Esophagus muscularis mucosa (tissue), 4 donors: ENCODE measurements around the gene DNMBP. TPM values are rescaled to one million over a fixed set of nuclear protein-coding genes. Genes with fewer than 3 reads are reported as not detected.
A peak's percentile ranks its signal among the peaks of the same experiment; 100 is the strongest.
"Not testable (repeated sequence)": the region's sequence is repeated elsewhere in the genome, so short reads cannot be mapped to it uniquely, and the experiment has no call there.

ENCODE experiments used
- DNase-seq: peaks from one replicate; pipeline ENCODE4 v3.0.0-alpha.2; 2017; ENCODE audit errors: extremely low spot score
- H3K27ac ChIP-seq, 4 donors: fragments of 200-600 bp; sonication (generic); replicated peaks in 1 of 4; 1 replicate in 3 of 4; 2 replicates in 1 of 4; pipeline ENCODE4 v1.5.1; 2016 to 2019; ENCODE audit warnings: mild to moderate bottlenecking in 1 of 4
- H3K27me3 ChIP-seq, 4 donors: fragments of 200-600 bp; sonication (generic); one replicate each; pipeline versions ENCODE4 v1.5.1 to v1.6.0; 2016 to 2019
- H3K36me3 ChIP-seq, 4 donors: fragments of 200-600 bp; sonication (generic); one replicate each; pipeline ENCODE4 v1.5.1; 2016 to 2019
- H3K4me1 ChIP-seq, 4 donors: fragments of 200-600 bp; sonication (generic); one replicate each; pipeline ENCODE4 v1.5.1; 2016 to 2019
- H3K4me3 ChIP-seq, 4 donors: fragments of 200-600 bp; sonication (generic); 1 replicate in 2 of 4; 2 replicates in 2 of 4; pipeline ENCODE4 v1.5.1; 2016 to 2019; ENCODE audit warnings: mild to moderate bottlenecking in 4 of 4, moderate library complexity in 1 of 4
- H3K9me3 ChIP-seq, 4 donors: fragments of 200-600 bp; sonication (generic); 1 replicate in 3 of 4; 2 replicates in 1 of 4; pipeline ENCODE4 v1.5.1; 2016 to 2019
- EP300 ChIP-seq: sonication (generic); formaldehyde crosslinking; IDR thresholded peaks from one replicate; pipeline ENCODE4 v1.6.1; 2017; ENCODE audit warnings: antibody characterized with exemption
- POLR2A ChIP-seq: fragments of 450-650 bp; IDR thresholded peaks from one replicate; pipeline ENCODE4 v1.6.1; 2017; ENCODE audit warnings: antibody characterized with exemption, moderate library complexity, mild to moderate bottlenecking, low read depth
- POLR2AphosphoS5 ChIP-seq, 2 donors: sonication (generic); formaldehyde crosslinking; IDR thresholded peaks; one replicate each; pipeline ENCODE4 v1.6.1; 2017; ENCODE audit warnings: antibody characterized with exemption in 2 of 2
- WGBS: methylation state at CpG from one replicate; pipeline ENCODE4 v1.1.5; 2018; 5-methylcytosine and 5-hydroxymethylcytosine counted together
- intact Hi-C: fragments of 100-400 bp; cut with DNase I; formaldehyde crosslinking; loops from one replicate; pipeline ENCODE4 v1.15.1; 2023
- total RNA-seq, 4 donors: library from RNA; depleted of rRNA; stranded (reverse); fragments of >200 nt; gene quantifications; one replicate each; pipeline versions ENCODE4 v1.1.0 to v1.2.1, GENCODE V29; 2016
- TF ChIP-seq, protein P1 (sequence below), 3 experiments: fragments of 200-600 bp in 2 of 3; fragments of 450-650 bp in 1 of 3; sonication (generic) in 2 of 3; IDR thresholded peaks; one replicate each; pipeline ENCODE4 v1.5.1; 2017 to 2019; ENCODE audit warnings: antibody characterized with exemption in 3 of 3, mild to moderate bottlenecking in 2 of 3, moderate library complexity in 1 of 3

Gene DNMBP
- total RNA-seq, 4 donors from 2014 or later = 14.5 to 21.6 (median 17.4) TPM

DNA sequence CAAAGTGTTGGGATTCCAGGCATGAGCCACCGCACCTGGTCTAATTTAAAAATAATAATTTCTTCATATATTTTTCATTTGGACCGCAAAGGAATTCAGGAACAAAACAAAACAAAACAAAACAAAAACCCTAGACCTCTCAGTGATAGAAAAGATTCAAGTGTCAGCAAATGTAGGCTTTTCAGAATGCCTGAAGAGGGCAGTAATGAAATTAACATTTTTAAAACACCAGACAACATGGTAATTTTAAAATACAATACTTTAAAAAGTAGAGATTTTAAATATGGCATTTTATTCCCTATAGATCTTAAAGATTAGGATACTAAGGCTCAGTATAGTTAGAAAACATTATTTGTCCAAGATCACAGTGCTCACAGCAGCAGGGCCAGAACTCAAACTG is 36.6 kb downstream of the DNMBP start:
- 83% methylated on average over 2 of the region's 2 CpGs for WGBS
- Histone ChIP-seq H3K4me1 (peaks cover 25 to 39% (median 37%) of the 10 kb centered on the region in 4 donors), H3K9me3 (no peaks in the 10 kb centered on the region), H3K36me3 (peaks cover 7 to 37% (median 29%) of the 10 kb centered on the region in 4 donors), H3K27me3 (no peaks in the 10 kb centered on the region), H3K4me3 (no peak overlapping the region), H3K27ac (no peak overlapping the region)
- TF ChIP-seq, protein P1, sequence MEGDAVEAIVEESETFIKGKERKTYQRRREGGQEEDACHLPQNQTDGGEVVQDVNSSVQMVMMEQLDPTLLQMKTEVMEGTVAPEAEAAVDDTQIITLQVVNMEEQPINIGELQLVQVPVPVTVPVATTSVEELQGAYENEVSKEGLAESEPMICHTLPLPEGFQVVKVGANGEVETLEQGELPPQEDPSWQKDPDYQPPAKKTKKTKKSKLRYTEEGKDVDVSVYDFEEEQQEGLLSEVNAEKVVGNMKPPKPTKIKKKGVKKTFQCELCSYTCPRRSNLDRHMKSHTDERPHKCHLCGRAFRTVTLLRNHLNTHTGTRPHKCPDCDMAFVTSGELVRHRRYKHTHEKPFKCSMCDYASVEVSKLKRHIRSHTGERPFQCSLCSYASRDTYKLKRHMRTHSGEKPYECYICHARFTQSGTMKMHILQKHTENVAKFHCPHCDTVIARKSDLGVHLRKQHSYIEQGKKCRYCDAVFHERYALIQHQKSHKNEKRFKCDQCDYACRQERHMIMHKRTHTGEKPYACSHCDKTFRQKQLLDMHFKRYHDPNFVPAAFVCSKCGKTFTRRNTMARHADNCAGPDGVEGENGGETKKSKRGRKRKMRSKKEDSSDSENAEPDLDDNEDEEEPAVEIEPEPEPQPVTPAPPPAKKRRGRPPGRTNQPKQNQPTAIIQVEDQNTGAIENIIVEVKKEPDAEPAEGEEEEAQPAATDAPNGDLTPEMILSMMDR (IDR thresholded peaks at IDR 0.05) = peak in 2 of 3 experiments; percentile 27 to 41
- no peak for TF ChIP-seq EP300
- no peak for TF ChIP-seq POLR2AphosphoS5 (IDR thresholded peaks at IDR 0.05)
- no peak for TF ChIP-seq POLR2A
- intact Hi-C loops = no loop called here
- no peak for DNase-seq

DNA sequence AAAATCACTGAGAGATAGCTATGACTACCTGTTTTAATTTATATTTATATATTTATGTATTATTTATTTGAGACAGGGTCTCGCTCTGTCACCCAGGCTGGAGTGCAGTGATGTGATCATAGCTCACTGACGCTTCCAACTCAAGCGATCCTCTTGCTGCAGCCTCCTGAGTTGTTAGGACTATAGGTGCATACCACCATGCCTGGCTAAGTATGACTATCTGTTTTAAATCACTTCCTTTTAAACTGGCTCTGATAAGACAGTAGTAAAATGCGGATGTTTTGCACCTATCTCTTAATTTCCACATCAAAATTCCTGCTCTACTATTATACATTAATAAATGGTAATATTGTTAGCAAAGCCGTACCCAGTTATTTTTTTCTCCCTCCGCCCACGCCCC is 41.8 kb downstream of the DNMBP start:
- TF ChIP-seq EP300 (no peak), POLR2A (no peak), POLR2AphosphoS5 (IDR thresholded peaks at IDR 0.05) (no peak)
- TF ChIP-seq, protein P1 (IDR thresholded peaks at IDR 0.05) = no peak
- Histone ChIP-seq H3K36me3 (peaks cover 11 to 57% (median 36%) of the 10 kb centered on the region in 4 donors), H3K4me3 (no peak overlapping the region), H3K27ac (no peak overlapping the region), H3K9me3 (no peaks in the 10 kb centered on the region), H3K4me1 (peaks cover 7 to 19% (median 11%) of the 10 kb centered on the region in 4 donors), H3K27me3 (no peaks in the 10 kb centered on the region)
- intact Hi-C loops = no loop called here
- WGBS = 96% methylated on average over 7 of the region's 7 CpGs
- no peak for DNase-seq

DNA sequence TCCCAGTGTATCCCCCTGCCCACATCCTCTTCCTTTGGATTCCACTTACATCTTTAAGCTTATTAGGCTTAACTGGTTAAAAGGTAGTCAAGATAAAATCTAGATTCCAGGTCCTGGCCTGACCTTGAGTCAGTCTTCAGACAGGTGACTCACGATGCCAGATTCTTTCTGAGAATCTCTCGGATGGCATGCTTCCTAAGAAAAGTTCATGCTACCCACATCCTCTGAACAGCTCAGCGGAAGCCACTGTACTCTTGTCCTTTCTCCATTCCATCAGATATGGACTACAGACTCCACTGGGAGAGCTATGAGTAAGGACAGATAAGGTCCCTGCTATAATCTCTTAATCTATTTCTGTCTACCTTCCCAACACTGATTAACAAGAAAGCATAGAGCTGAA is 43.4 kb downstream of the DNMBP start:
- TF ChIP-seq, protein P1 (IDR thresholded peaks at IDR 0.05) = no peak
- TF ChIP-seq POLR2A (no peak), POLR2AphosphoS5 (IDR thresholded peaks at IDR 0.05) (no peak), EP300 (no peak)
- Histone ChIP-seq H3K4me3 (no peak overlapping the region), H3K4me1 (peaks cover 7 to 14% (median 11%) of the 10 kb centered on the region in 4 donors), H3K9me3 (no peaks in the 10 kb centered on the region), H3K27ac (peak overlapping the region in 1 of 4 donors; percentile 33), H3K27me3 (no peaks in the 10 kb centered on the region), H3K36me3 (peaks cover 11 to 52% (median 32%) of the 10 kb centered on the region in 4 donors)
- no peak for DNase-seq
- intact Hi-C loops = no loop called here
- WGBS = 71% methylated on average over 3 of the region's 3 CpGs

DNA sequence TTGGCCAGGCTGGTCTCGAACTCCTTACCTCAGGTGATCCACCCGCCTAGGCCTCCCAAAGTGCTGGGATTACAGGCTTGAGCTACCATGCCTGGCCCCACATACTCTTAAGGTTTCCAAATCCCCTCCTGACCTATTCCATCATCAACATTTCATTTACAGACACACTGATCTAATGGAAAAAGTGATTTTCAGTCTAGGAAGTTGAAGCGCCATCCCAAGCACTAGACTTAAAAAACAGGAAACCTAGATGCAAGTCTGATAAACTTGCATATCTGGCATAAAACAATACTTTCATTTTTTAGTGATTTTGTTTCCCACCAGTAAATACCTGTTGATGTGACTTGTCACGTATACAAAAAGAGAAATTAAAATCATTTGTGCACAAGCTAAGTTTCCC is 44.0 kb downstream of the DNMBP start:
- Histone ChIP-seq H3K4me3 (no peak overlapping the region), H3K36me3 (peaks cover 11 to 46% (median 29%) of the 10 kb centered on the region in 4 donors), H3K27ac (peak overlapping the region in 1 of 4 donors; percentile 33), H3K4me1 (peaks cover 7 to 14% (median 11%) of the 10 kb centered on the region in 4 donors), H3K27me3 (no peaks in the 10 kb centered on the region), H3K9me3 (no peaks in the 10 kb centered on the region)
- intact Hi-C loops = no loop called here
- TF ChIP-seq EP300 (no peak), POLR2AphosphoS5 (IDR thresholded peaks at IDR 0.05) (no peak), POLR2A (no peak)
- TF ChIP-seq, protein P1 (IDR thresholded peaks at IDR 0.05) = no peak
- 88% methylated on average over 4 of the region's 4 CpGs for WGBS
- no peak for DNase-seq

DNA sequence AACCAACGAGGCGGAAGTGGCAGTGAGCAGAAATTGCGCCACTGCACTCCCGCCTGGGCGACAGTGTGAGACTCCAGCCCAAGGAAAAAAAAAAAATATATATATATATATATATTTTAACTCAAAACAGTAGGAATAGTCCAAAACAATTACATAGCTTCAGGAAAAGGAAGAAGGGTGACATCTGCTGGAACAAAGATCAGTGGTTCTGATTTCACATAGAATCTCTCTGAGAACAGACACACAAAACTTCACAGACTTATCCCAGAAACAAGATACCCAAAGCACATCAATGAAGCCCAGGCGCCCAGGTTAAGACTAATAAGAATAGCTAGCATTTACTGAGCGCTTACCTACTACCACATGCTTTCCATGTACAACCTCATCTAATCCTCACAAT is 45.0 kb downstream of the DNMBP start:
- H3K4me1 ChIP-seq = peaks cover 7 to 14% (median 11%) of the 10 kb centered on the region in 4 donors
- intact Hi-C loops = no loop called here
- H3K4me3 ChIP-seq = no peak overlapping the region
- DNase-seq = no peak
- H3K27ac ChIP-seq = peak overlapping the region in 2 of 4 donors; percentile 11 to 34
- H3K9me3 ChIP-seq = no peaks in the 10 kb centered on the region
- WGBS = 97% methylated on average over 7 of the region's 7 CpGs
- TF ChIP-seq EP300 (no peak), POLR2A (no peak)
- H3K27me3 ChIP-seq = no peaks in the 10 kb centered on the region
- H3K36me3 ChIP-seq = peaks cover 11 to 37% (median 21%) of the 10 kb centered on the region in 4 donors

DNA sequence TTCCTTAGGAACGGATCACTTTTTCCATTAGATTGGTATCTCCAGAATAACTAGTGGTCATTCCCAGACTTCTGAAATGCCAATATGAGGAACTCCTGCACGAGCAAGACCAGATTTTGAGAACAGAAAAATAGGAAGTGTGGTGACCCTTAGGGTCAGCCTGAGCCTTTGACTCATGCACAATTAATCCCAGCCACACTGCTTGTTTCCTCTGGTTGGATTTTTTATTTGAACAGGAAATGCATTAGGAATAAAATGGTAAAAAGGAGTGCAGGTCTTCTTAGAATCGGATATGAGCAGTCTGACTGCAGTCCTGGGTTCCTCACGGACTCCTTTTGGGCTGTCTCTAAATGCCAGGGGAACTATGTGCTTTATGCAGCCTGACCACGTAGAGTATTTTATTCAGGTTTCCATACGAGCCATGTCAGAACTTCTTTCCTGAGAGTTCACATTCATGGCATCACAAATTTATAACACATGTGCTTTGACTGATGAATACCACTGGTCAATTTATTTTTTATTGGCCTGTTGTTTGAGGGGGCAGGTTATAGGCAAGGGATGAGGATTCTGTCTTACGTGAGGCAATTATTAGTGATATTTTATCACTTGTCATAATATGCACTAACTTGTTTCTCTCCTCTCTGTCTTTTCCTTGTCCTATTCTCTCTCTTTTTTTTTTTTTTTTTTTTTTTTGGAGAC is 46.1 kb downstream of the DNMBP start:
- H3K36me3 ChIP-seq = peaks cover 4 to 25% (median 13%) of the 10 kb centered on the region in 4 donors
- DNase-seq, intact Hi-C loops, H3K27me3 ChIP-seq, H3K4me3 ChIP-seq, H3K9me3 ChIP-seq: not testable (repeated sequence)
- peak overlapping the region in 2 of 4 donors; percentile 18 to 22 for H3K27ac ChIP-seq
- 61% methylated on average over 3 of the region's 7 CpGs for WGBS
- H3K4me1 ChIP-seq = peaks cover 9 to 20% (median 15%) of the 10 kb centered on the region in 4 donors
